OCI-LY3 (cell line): Measurements from ENCODE around the gene GLT1D1.

ENCODE experiments used
- EZH2phosphoT487 ChIP-seq: fragments of 200-600 bp; shearing (Covaris generic); IDR thresholded peaks from 2 replicates; pipeline ENCODE4 v1.6.1; 2018; ENCODE audit warnings: antibody characterized with exemption, mixed run types, low read depth
- TF ChIP-seq, protein P1 (sequence below): fragments of 200-600, 300-600 bp; sonication (generic); IDR thresholded peaks from 2 replicates; pipeline ENCODE4 v1.5.1; 2014; ENCODE audit warnings: antibody characterized with exemption, low read length, low read depth

DNA sequence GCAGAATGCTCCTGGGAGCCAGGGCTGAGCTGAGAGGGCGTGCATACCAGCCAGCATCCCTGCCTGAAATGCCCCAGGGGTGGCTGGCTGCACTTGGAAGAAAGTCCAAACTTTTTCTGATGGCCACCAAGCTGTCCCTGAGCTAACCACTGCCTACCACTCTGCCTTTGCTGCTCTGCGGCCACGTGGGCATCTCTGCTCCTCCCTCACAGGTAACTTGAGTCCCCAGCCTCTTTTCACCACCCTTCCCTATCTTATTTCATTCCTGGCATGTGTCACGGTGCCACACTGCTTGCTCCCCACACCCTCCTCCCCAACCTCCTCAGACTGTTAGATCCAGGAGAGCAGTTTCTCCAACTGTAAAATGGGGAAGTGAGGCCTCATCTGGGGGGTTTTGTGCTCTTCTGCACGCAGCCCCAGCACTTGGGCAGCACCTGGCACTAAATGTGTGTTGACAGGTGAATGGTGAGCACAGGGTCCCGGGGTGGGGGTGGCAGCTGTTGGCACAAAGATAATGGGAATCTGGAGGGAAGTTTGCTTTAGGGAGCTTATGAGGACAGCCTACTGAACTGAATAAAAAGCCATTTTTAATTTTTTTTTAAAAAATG is 113.0 kb downstream of the GLT1D1 start:
- TF ChIP-seq, protein P1, sequence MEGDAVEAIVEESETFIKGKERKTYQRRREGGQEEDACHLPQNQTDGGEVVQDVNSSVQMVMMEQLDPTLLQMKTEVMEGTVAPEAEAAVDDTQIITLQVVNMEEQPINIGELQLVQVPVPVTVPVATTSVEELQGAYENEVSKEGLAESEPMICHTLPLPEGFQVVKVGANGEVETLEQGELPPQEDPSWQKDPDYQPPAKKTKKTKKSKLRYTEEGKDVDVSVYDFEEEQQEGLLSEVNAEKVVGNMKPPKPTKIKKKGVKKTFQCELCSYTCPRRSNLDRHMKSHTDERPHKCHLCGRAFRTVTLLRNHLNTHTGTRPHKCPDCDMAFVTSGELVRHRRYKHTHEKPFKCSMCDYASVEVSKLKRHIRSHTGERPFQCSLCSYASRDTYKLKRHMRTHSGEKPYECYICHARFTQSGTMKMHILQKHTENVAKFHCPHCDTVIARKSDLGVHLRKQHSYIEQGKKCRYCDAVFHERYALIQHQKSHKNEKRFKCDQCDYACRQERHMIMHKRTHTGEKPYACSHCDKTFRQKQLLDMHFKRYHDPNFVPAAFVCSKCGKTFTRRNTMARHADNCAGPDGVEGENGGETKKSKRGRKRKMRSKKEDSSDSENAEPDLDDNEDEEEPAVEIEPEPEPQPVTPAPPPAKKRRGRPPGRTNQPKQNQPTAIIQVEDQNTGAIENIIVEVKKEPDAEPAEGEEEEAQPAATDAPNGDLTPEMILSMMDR: no peak
- no peak for TF ChIP-seq EZH2phosphoT487
